Gastroesophageal sphincter (tissue), 2 donors: ENCODE results near the gene KANK2.

ENCODE experiments used
- EP300 ChIP-seq: sonication (generic); formaldehyde crosslinking; IDR thresholded peaks from one replicate; pipeline ENCODE4 v1.6.1; 2017; ENCODE audit warnings: antibody characterized with exemption, mild to moderate bottlenecking
- POLR2A ChIP-seq, 2 donors: fragments of 450-650 bp; IDR thresholded peaks; one replicate each; pipeline ENCODE4 v1.6.1; 2017; ENCODE audit warnings: antibody characterized with exemption in 2 of 2, mild to moderate bottlenecking in 2 of 2, moderate library complexity in 1 of 2

- TF ChIP-seq EP300, result no peak
- no peak for TF ChIP-seq POLR2A (IDR thresholded peaks at IDR 0.05)
Measured at GRCh38 chr19:11145536-11145924, 51.8 kb downstream of the KANK2 start.
